Central memory CD8-positive, alpha-beta T cell (primary cell): ENCODE data around the gene DGKB.

Experiments used
- ATAC-seq: fragments of 150-1000 bp; cut with Tn5 transposase; replicated peaks from 2 replicates; pipeline ENCODE4 v1.10.0; 2022; ENCODE audit warnings: mild to moderate bottlenecking, moderate FRiP score, moderate number of reproducible peaks; ENCODE audit not compliant: poor library complexity, severe bottlenecking; ENCODE audit errors: extremely low read depth
- DNase-seq, 2 donors: peaks; one replicate each; pipeline ENCODE4 v3.0.0; 2021; ENCODE audit warnings: low spot score in 2 of 2
- H3K27ac Mint-ChIP-seq: one replicate; pipeline ENCODE4 v1.8.0; 2022; ENCODE audit warnings: low read depth, mild to moderate bottlenecking, moderate library complexity, mixed read lengths
- H3K27me3 Mint-ChIP-seq: one replicate; pipeline ENCODE4 v1.8.0; 2022; ENCODE audit warnings: mixed read lengths
- H3K36me3 Mint-ChIP-seq: one replicate; pipeline ENCODE4 v1.8.0; 2022; ENCODE audit warnings: mild to moderate bottlenecking, moderate library complexity, mixed read lengths; ENCODE audit not compliant: insufficient read depth
- H3K4me1 Mint-ChIP-seq: one replicate; pipeline ENCODE4 v1.8.0; 2022; ENCODE audit warnings: mixed read lengths
- H3K4me3 Mint-ChIP-seq: one replicate; pipeline ENCODE4 v1.8.0; 2022; ENCODE audit warnings: mild to moderate bottlenecking, moderate library complexity, mixed read lengths
- H3K9me3 Mint-ChIP-seq: one replicate; pipeline ENCODE4 v1.8.0; 2022; ENCODE audit warnings: mixed read lengths

DGKB gene

DNA sequence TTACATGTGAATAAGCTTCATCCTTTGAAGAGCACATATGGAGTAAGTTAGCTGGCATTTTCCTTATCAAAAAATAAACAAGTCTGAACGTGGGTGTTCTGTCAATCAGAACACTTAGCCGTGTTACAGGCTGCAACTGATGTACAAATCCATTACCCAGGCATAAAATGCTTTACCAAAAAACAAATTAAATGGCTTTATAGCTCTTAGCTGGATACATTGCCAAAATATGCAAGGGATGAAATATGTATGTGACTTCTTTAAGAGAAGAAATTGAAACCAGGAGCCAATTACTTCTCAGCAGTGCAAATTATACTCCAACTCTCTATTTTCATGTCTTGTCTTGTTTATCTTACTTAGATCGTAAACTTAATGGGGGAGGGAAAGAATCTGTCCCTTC, 214.8 kb downstream of the DGKB start:
- Mint-ChIP-seq H3K27ac (no peak overlapping the region), H3K4me1 (no peaks in the 10 kb centered on the region), H3K9me3 (no peaks in the 10 kb centered on the region), H3K27me3 (no peaks in the 10 kb centered on the region), H3K4me3 (no peak overlapping the region), H3K36me3 (no peaks in the 10 kb centered on the region)
- no peak for DNase-seq
- ATAC-seq, result no peak

DNA sequence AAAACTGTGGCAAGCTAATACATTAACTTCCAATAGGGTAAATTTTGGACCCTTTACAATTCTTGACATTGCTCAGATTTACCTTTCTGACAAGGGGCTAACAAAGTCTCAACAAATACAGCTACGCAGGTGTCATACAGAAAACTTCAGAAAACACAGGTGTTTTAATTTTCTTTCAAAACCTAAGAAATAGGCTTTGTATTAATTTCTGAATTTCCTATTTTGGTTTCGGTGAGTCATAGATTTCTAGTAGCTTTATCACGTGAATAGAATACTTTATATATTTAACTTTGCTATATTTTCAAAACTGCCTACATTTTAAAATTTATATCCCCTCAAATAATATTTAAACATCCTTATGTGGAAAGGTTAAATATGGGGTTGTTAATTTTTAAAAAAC, 215.3 kb downstream of the DGKB start:
- Mint-ChIP-seq H3K9me3 (no peaks in the 10 kb centered on the region), H3K27ac (no peak overlapping the region), H3K4me1 (no peaks in the 10 kb centered on the region), H3K4me3 (no peak overlapping the region), H3K27me3 (no peaks in the 10 kb centered on the region), H3K36me3 (no peaks in the 10 kb centered on the region)
- ATAC-seq, result no peak
- no peak for DNase-seq

DNA sequence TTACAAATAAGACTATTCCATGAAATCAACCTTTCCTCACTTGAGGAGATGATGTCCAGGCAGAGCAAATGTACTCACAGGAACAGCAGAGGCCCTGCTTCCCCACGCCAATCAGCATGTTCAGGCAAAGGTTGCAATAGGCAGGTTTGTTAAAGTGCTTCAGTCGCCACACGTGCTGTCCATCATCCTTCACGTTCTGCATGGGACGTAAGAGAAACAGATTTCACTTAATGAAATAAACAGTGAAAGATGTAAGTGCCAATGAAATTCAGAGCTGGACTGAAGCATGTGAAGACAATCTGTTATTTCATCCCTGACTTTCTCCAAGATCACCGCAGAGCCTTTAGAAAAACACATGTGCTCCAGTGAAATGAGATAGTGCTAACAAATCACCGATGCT, 217.4 kb downstream of the DGKB start:
- no peaks in the 10 kb centered on the region for H3K36me3 Mint-ChIP-seq
- no peak overlapping the region for H3K27ac Mint-ChIP-seq

DNA sequence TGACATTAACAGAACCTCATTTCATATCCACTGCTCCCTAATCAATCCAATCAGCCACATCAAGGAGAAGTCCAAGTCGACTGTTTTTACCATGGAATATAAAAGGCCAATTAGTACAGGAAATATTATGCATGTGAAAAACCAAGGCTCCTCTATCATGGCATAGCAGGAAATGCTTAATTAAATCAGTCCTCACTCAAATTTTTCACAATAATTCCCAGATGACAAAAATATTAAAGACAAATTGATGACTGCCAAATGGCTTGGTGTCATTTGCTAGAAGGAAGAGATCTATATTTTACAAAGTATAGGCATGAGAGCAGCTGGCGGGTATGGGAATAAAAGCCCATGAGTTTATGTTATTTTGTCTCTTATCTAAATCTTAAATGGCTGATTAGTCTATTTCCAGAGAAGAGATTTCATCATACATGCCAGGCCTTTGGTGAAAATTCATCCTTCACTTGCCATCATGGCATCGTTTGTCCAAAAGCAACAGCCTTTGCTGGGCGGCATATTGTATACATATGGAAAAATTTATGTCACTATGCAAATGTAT, 219.6 kb downstream of the DGKB start:
- H3K4me3 Mint-ChIP-seq, result no peak overlapping the region

More for the DNA sequence above, 217.4 kb downstream of the DGKB start:
- Mint-ChIP-seq H3K27me3 (no peaks in the 10 kb centered on the region), H3K9me3 (no peaks in the 10 kb centered on the region), H3K4me1 (no peaks in the 10 kb centered on the region), H3K4me3 (no peak overlapping the region)
- ATAC-seq, result no peak
- no peak for DNase-seq

DNA sequence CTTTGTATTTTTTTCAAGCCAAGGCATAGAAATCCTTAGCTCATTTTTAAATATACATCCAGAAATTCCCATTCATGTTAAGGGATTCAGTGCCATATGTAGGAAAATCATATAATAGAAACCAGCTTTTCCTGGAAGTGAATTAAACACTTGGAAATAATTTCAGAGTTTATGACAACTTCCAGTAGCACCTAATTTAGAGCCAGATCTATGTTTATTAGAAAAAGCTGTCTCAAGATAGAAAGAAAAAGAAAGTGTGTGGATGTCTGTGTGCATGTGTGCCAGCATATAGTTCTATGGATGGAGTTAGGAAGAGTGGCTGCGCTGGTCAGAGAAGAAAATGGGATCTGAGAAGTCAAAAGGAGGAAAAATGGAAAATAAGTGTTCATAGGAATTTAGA, 225.7 kb downstream of the DGKB start:
- H3K4me1 Mint-ChIP-seq, result no peaks in the 10 kb centered on the region
- H3K36me3 Mint-ChIP-seq, result no peaks in the 10 kb centered on the region
- H3K27ac Mint-ChIP-seq, result no peak overlapping the region
- H3K4me3 Mint-ChIP-seq, result no peak overlapping the region
- peaks cover 6% of the 10 kb centered on the region for H3K9me3 Mint-ChIP-seq
- no peak for ATAC-seq
- no peaks in the 10 kb centered on the region for H3K27me3 Mint-ChIP-seq
- no peak for DNase-seq

More for the DNA sequence above, 219.6 kb downstream of the DGKB start:
- Mint-ChIP-seq H3K36me3 (no peaks in the 10 kb centered on the region), H3K9me3 (no peaks in the 10 kb centered on the region), H3K4me1 (no peaks in the 10 kb centered on the region), H3K27me3 (no peaks in the 10 kb centered on the region), H3K27ac (no peak overlapping the region)
- ATAC-seq (no peak), DNase-seq (no peak)

DNA sequence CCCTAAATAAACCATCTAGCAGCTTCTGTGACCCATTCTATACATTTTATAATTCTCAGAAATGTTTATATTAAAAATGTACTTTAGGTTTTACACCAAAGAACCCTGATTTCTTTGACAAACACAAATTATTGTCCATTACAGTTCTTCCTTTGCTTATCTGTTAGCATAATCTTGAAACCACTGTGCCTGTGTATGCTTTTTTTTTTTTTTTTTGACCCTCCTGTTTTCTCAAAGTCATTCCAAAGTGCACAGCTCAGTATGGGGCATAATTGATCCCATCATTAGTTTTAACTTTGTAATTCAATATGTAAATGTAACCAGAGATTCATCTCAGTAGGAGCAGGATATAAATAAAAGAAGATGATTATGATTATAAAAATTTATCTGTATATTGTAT, 229.3 kb downstream of the DGKB start:
- Mint-ChIP-seq H3K36me3 (no peaks in the 10 kb centered on the region), H3K4me3 (no peak overlapping the region), H3K9me3 (peaks cover 6% of the 10 kb centered on the region), H3K27ac (no peak overlapping the region), H3K4me1 (no peaks in the 10 kb centered on the region), H3K27me3 (no peaks in the 10 kb centered on the region)
- no peak for ATAC-seq
- DNase-seq, result no peak

DNA sequence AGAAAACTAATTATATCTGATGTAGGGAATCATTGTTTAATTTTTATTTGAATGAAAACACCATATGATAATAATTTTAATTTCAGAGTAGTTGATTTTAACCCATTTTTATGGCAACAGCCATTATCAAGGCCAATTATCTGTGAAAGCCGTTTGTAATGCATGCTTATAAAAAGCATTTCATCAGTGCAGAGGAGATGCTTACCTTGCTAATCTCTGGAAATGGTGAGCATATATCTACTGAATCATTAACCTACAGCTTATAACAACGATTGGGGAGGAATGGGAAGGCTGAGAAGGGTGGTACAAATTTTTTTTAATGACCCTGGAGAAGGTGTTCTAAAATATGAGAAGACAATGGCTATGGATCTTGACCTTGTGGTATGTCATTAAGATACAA, 235.6 kb downstream of the DGKB start:
- no peak for ATAC-seq
- no peaks in the 10 kb centered on the region for H3K4me1 Mint-ChIP-seq
- H3K4me3 Mint-ChIP-seq, result no peak overlapping the region

DNA sequence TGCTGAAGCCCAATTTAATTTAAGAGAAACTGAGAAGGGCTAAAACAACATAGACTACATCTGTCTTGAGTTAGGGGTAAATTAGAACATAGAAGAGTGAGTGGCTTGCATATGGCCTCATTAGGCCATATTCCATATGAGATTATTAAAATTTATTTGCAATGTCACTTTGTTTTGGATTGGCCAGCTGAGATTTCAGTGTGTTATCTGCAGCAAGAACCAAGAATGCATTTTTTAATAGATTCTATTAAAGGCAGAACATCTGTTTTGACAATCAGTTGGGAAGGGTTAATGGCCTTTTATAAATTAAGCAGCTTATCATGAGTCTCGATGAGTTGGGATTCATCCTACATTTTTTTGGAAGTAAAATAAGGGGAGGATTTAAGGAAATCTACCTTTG, 236.2 kb downstream of the DGKB start:
- DNase-seq (no peak), ATAC-seq (no peak)
- Mint-ChIP-seq H3K27me3 (no peaks in the 10 kb centered on the region), H3K27ac (no peak overlapping the region), H3K36me3 (no peaks in the 10 kb centered on the region), H3K4me1 (no peaks in the 10 kb centered on the region), H3K4me3 (no peak overlapping the region), H3K9me3 (no peaks in the 10 kb centered on the region)

More for the DNA sequence above, 235.6 kb downstream of the DGKB start:
- H3K27ac Mint-ChIP-seq, result no peak overlapping the region
- no peaks in the 10 kb centered on the region for H3K36me3 Mint-ChIP-seq
- H3K9me3 Mint-ChIP-seq, result no peaks in the 10 kb centered on the region
- H3K27me3 Mint-ChIP-seq, result no peaks in the 10 kb centered on the region
- no peak for DNase-seq

DNA sequence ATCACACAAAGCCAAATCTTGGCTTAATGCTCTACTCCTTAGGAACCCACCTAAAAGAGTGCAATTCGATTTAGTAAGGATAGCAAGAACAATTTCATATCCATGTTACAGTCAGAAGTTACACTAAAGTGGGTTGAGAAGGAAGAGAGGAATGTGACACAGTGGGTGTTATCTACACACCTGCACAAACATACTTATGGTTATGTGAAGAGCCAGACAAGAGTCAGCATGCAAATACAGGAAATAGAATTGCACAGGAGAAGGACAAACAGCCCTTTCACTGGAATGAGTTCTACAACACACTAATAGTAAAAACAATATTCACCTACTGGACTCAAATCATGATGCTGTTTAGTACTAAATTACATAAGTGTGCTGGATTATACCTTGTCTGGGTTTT, 262.8 kb downstream of the DGKB start:
- H3K9me3 Mint-ChIP-seq, result peaks cover 12% of the 10 kb centered on the region

DNA sequence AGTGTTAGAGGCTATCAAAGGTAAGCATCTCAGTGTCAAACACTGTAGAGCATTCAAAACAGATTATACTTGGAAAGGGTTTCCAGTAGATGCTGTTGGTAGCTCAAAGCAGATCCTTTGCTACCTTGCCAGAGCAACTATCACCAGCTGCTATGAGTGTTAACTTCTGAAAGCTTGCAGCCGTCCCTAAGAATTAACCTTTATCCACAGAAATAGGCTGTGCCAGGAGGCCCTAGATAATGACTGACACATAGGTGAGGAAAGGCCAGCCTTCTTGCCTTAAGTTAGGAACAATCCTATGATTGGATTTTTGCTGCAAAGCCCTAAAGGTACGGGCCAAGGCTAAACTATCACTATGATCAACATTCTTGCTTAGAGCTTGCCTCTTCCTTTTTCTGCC, 263.2 kb downstream of the DGKB start:
- Mint-ChIP-seq H3K36me3 (no peaks in the 10 kb centered on the region), H3K4me1 (no peaks in the 10 kb centered on the region), H3K4me3 (no peak overlapping the region), H3K27me3 (no peaks in the 10 kb centered on the region), H3K27ac (no peak overlapping the region), H3K9me3 (peaks cover 11% of the 10 kb centered on the region)
- ATAC-seq (no peak), DNase-seq (no peak)

More for the DNA sequence above, 262.8 kb downstream of the DGKB start:
- H3K4me3 Mint-ChIP-seq, result no peak overlapping the region
- no peak for ATAC-seq
- no peaks in the 10 kb centered on the region for H3K4me1 Mint-ChIP-seq
- no peaks in the 10 kb centered on the region for H3K36me3 Mint-ChIP-seq
- H3K27ac Mint-ChIP-seq, result no peak overlapping the region
- H3K27me3 Mint-ChIP-seq, result no peaks in the 10 kb centered on the region
- DNase-seq, result no peak

DNA sequence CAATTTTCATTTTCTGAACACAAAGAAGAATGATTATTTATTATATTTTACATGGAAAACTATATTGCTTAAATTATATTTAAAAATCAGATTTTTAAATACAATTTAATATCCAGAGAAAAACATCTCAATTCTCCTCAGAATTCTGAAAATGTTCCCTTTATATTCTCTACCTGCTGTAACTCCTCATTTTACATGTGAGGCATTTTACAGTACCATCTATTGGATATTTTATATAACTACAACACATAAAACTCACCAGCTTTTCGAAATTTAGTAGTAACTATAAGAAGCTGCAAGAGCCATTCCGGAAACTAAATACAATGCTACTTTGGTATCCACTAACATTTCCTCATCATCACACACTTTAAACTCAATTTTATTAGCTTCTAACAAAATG, 264.6 kb downstream of the DGKB start:
- H3K4me1 Mint-ChIP-seq, result no peaks in the 10 kb centered on the region
- no peak for DNase-seq
- peaks cover 2% of the 10 kb centered on the region for H3K9me3 Mint-ChIP-seq
- no peak overlapping the region for H3K4me3 Mint-ChIP-seq
- H3K27ac Mint-ChIP-seq, result no peak overlapping the region
- no peaks in the 10 kb centered on the region for H3K36me3 Mint-ChIP-seq
- no peaks in the 10 kb centered on the region for H3K27me3 Mint-ChIP-seq
- no peak for ATAC-seq

DNA sequence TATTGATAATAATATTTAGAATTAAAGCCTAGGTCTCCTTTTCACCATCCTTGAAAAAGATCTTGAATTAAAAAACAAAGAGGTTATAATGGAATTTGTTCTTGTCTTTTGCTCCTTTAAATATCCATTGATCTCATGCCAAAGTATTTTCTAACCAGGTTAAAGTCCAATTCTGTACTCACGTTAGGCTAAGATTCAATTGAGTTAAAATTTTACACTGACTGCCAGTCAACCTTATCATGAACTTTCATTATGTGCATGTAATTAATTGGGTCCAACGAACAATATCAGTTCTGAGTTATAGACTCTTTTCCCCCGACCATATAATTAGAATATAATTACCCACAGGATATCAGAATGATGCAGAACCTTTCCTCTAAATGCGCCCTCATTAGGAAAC, 266.6 kb downstream of the DGKB start:
- ATAC-seq, result no peak
- no peaks in the 10 kb centered on the region for H3K36me3 Mint-ChIP-seq
- no peaks in the 10 kb centered on the region for H3K9me3 Mint-ChIP-seq

DNA sequence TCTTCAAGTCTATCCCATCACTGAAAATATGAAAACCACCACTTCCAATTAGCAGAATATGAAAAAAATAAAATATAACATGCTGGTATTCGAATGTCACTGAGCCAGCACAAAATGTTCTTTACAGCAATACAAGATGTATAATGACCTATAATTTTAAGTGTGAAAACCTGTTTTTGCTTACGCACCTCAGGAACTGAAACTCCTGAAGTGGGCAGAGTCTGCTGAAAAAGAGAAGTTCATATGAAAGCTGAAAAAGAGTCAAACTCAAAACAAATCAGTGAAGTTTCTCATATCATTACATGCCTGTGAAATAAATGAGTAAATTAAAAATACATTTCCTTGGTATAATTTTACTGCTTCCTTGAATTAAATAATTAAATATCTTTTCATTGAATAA, 272.5 kb downstream of the DGKB start:
- no peak for DNase-seq
- no peak overlapping the region for H3K4me3 Mint-ChIP-seq
- ATAC-seq, result no peak
- no peaks in the 10 kb centered on the region for H3K27me3 Mint-ChIP-seq
- peaks cover 5% of the 10 kb centered on the region for H3K9me3 Mint-ChIP-seq
- H3K4me1 Mint-ChIP-seq, result no peaks in the 10 kb centered on the region
- no peaks in the 10 kb centered on the region for H3K36me3 Mint-ChIP-seq
- H3K27ac Mint-ChIP-seq, result no peak overlapping the region

More for the DNA sequence above, 266.6 kb downstream of the DGKB start:
- no peak for DNase-seq
- H3K27ac Mint-ChIP-seq, result no peak overlapping the region
- no peaks in the 10 kb centered on the region for H3K4me1 Mint-ChIP-seq
- no peak overlapping the region for H3K4me3 Mint-ChIP-seq
- no peaks in the 10 kb centered on the region for H3K27me3 Mint-ChIP-seq

DNA sequence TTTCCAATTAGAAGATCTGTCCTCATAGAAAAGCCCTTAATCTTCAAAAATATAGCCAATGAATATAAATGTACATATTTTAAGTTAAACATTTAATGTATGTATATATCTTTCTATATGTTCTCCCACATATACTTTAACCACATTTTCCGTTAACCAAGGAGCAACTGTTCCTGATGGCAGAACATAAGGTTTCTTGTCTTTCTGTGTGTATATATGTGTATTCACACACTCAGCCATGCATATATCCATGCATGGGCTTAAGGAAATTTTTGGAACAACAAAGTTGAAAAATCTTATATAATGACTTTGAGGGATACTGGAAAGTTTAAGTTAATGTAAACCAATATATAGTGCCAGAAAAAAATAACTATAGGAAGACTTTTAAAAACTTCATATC, 274.0 kb downstream of the DGKB start:
- Mint-ChIP-seq H3K27me3 (no peaks in the 10 kb centered on the region), H3K9me3 (peaks cover 5% of the 10 kb centered on the region), H3K4me3 (no peak overlapping the region), H3K36me3 (no peaks in the 10 kb centered on the region), H3K27ac (no peak overlapping the region), H3K4me1 (no peaks in the 10 kb centered on the region)
- DNase-seq (no peak), ATAC-seq (no peak)
